Activated CD8-positive, alpha-beta memory T cell treated with anti-CD3 and anti-CD28 coated beads, Interleukin-2, amount 10 ng/mL, durations not matched to agents 7 days and 5 days (primary cell): ENCODE results near the gene POLDIP2. TPM values are rescaled to one million over a fixed set of nuclear protein-coding genes. Genes with fewer than 3 reads are reported as not detected.

Experiments used
- ATAC-seq: fragments of 150-1000 bp; cut with Tn5 transposase; one replicate; pipeline ENCODE4 v1.10.0; 2021; ENCODE audit warnings: moderate library complexity
- CTCF ChIA-PET: fragments of 350-600 bp; sonication (Branson Sonifier 250); formaldehyde crosslinking; loops from one replicate; lab custom pipeline; 2021; ENCODE audit warnings: antibody characterized with exemption; lab: Charles Lee
- DNase-seq: peaks from one replicate; pipeline ENCODE4 v3.0.0-alpha.2; 2020
- H3K27ac Mint-ChIP-seq: one replicate; pipeline ENCODE4 v1.8.0; 2021; ENCODE audit warnings: mild to moderate bottlenecking, mixed read lengths
- H3K27me3 Mint-ChIP-seq: one replicate; pipeline ENCODE4 v1.8.0; 2021; ENCODE audit warnings: mixed read lengths
- H3K36me3 Mint-ChIP-seq: one replicate; pipeline ENCODE4 v1.8.0; 2021; ENCODE audit warnings: mild to moderate bottlenecking, mixed read lengths
- H3K4me1 Mint-ChIP-seq: one replicate; pipeline ENCODE4 v1.8.0; 2021; ENCODE audit warnings: mixed read lengths
- H3K4me3 Mint-ChIP-seq: one replicate; pipeline ENCODE4 v1.8.0; 2021; ENCODE audit warnings: mild to moderate bottlenecking, moderate library complexity, mixed read lengths
- H3K9me3 Mint-ChIP-seq: one replicate; pipeline ENCODE4 v1.8.0; 2022; ENCODE audit warnings: low read depth, mixed read lengths
- total RNA-seq, 2 experiments: library from RNA; stranded (reverse); gene quantifications; one replicate each; pipeline ENCODE4 v1.2.3, GENCODE V29; 2021

The POLDIP2 gene
- total RNA-seq, 2 experiments from 2014 or later, result 68.6 to 83.5 TPM

DNA sequence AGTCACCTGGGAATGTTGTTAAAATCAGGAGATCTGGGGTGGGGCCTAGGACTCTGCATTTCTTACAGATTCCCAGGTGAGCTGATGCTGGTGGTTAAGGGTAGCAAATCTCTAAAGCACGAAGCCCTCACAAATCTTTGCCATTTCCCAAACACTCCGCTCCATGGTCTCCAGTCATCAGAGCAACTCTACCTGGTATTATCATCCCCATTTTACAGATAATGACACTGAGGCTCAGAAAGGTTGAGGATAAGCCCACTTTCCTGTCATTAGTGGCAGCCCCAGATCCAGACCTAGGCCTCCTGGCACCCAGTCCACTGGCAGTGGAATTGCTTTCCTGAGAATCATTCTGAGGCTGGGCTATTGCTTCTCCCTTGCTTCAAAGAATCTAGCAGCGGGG lies 39.9 kb upstream of the POLDIP2 start:
- H3K27ac Mint-ChIP-seq, result no peak overlapping the region
- CTCF ChIA-PET, result interaction anchor here (1.5 to 2.1 kb wide), 2 partner anchors 12 to 19 kb away, joined by 3 to 8 read pairs; no protein-coding TSS in a partner anchor

DNA sequence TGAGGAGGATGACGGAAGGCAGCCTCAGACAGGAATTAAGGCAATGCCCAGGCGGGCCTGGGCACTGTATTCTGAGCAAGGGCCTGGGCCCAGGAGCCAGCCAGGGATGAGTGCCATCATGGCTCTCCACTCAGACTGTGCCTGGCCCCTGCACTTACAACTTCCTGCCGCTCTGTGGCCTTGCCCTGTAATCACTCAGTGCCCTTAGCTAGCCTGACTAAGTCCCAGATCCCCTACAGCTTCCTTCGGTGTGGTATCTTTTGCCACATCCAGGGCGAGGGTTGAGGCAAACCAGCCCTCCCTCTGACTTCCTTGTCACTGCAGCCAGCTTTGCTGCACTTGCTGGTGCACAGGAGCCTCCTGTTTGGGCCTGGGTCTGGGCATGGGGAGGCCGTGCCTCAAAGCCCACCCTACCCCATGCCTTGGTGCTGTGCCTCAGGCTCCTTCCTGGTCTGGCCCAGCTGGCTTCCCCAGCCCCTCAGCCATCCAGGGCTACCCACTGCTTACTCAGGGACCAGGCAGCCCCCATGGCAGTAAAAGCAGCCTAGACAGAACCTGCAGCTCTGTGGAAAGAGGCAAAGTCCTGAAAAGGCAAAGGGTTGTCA lies 39.4 kb upstream of the POLDIP2 start:
- peak; percentile 49 for DNase-seq
- peak; percentile 47 for ATAC-seq
- Mint-ChIP-seq H3K27ac (peak overlapping the region; percentile 41), H3K4me3 (no peak overlapping the region), H3K9me3 (no peaks in the 10 kb centered on the region), H3K4me1 (peaks cover 17% of the 10 kb centered on the region), H3K27me3 (no peaks in the 10 kb centered on the region), H3K36me3 (peaks cover 5% of the 10 kb centered on the region)
- CTCF ChIA-PET, result interaction anchor here (1.5 to 2.1 kb wide), 2 partner anchors 12 to 20 kb away, joined by 3 to 8 read pairs; no protein-coding TSS in a partner anchor

More for the DNA sequence above, 39.9 kb upstream of the POLDIP2 start:
- Mint-ChIP-seq H3K9me3 (no peaks in the 10 kb centered on the region), H3K4me3 (no peak overlapping the region), H3K36me3 (peaks cover 5% of the 10 kb centered on the region), H3K27me3 (no peaks in the 10 kb centered on the region), H3K4me1 (peaks cover 22% of the 10 kb centered on the region)
- DNase-seq (no peak), ATAC-seq (no peak)

DNA sequence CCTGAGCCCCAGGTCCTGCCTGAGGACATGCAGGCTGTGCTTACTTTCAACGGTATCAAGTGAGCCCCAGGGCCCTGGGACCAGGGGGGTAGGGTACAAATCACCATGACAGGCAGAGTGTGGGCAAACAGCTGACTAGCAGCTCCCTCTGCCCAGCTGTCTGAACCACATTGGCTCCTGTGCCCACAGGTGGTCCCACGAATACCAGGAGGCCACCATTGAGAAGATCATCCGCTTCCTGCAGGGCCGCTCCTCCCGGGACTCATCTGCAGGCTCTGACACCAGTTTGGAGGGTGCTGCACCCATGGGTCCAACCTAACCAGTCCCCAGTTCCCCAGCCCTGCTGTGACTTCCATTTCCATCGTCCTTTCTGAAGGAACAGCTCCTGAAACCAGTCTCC lies 38.6 kb upstream of the POLDIP2 start:
- no peak overlapping the region for H3K27ac Mint-ChIP-seq
- H3K9me3 Mint-ChIP-seq, result no peaks in the 10 kb centered on the region
- H3K4me3 Mint-ChIP-seq, result no peak overlapping the region
- no peak for ATAC-seq
- CTCF ChIA-PET, result interaction anchor here (2.1 kb wide), 1 partner anchor 20 kb away, joined by 8 read pairs; no protein-coding TSS in a partner anchor
- H3K36me3 Mint-ChIP-seq, result peaks cover 8% of the 10 kb centered on the region
- DNase-seq, result no peak
- no peaks in the 10 kb centered on the region for H3K27me3 Mint-ChIP-seq
- peaks cover 13% of the 10 kb centered on the region for H3K4me1 Mint-ChIP-seq

DNA sequence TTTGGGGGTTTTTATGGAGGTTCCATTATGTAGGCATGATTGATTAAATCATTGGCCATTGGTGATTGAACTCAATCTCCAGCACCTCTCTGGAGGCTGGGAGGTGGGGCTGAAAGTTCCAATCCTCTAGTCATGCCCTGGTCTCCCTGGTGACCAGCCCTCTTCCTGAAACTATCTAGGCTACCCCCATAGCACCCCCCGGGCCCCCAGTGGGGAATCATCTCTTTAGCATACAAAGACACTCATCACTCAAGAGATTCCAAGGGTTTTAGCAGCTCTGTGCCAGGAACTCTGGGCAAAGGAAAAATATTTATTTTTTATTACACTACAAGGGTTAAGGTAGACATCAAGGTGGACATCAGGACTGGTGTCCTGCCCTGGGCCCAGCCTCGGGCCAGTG lies 38.1 kb upstream of the POLDIP2 start:
- DNase-seq (no peak), ATAC-seq (no peak)
- Mint-ChIP-seq H3K27ac (no peak overlapping the region), H3K9me3 (no peaks in the 10 kb centered on the region), H3K4me3 (no peak overlapping the region), H3K36me3 (peaks cover 10% of the 10 kb centered on the region), H3K27me3 (no peaks in the 10 kb centered on the region), H3K4me1 (peaks cover 13% of the 10 kb centered on the region)
- CTCF ChIA-PET, result interaction anchor here (2.1 kb wide), 1 partner anchor 21 kb away, joined by 8 read pairs; no protein-coding TSS in a partner anchor

DNA sequence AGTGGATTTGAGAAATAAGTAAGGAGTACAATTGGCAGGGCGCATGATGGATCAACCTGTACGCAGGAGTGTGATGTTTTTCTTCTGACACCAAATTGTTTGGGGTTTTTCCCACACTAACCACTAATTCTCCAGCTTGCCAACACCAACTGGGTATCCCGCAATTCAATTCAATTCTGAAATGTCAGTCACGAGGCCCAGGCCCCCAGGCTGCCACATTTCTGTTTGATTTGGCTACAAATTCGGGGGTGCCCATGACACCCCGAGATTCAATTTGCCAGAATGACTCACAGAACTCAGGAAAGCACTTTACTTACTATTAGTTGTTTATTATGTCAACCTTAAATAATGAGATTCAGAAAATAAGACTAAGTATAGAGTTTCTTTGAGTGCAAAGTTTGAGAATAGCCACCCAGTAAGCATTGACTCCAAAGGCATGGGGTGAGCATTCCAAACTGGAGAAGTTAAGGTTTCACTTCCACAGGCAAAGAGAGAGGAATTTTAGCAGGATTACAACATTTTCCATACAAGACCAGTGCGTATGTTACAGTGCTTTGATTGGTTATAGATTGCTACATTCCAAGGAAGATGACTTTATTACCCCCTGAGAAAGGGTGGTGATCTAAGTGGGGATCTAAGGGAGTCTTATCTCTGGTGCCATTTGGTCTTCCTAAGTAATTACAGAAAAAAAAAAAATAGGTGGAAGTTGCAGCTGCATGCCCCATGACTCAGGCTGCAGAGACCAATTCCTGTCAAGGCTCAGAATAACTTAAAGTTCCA lies 37.2 kb upstream of the POLDIP2 start:
- ATAC-seq, result no peak
- H3K27ac Mint-ChIP-seq, result no peak overlapping the region

DNA sequence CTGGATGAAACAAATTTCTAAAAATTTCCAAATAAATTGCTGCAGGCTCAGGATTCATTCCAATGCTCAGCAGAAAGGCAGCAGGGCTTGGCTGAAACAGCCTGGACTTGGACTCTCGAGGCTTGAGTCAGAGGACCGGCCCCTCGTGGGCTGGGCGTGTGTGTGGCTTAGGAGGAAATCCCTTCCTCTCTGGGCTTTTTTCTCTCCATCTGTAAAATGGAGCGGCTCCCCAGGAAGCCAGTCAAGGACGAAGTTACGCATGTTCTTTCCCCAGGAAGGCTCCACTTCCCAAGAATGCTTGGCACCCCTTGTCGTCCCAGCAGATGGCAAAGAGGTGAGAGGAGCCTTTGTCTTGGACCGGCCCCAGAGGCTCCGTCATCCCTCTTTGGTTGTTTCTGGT lies 35.2 kb upstream of the POLDIP2 start:
- no peak overlapping the region for H3K27ac Mint-ChIP-seq
- peaks cover 13% of the 10 kb centered on the region for H3K4me1 Mint-ChIP-seq
- H3K4me3 Mint-ChIP-seq, result no peak overlapping the region
- no peak for ATAC-seq
- CTCF ChIA-PET, result no interaction called here
- H3K27me3 Mint-ChIP-seq, result no peaks in the 10 kb centered on the region
- H3K36me3 Mint-ChIP-seq, result peaks cover 23% of the 10 kb centered on the region
- no peak for DNase-seq
- no peaks in the 10 kb centered on the region for H3K9me3 Mint-ChIP-seq

More for the DNA sequence above, 37.2 kb upstream of the POLDIP2 start:
- H3K27me3 Mint-ChIP-seq, result no peaks in the 10 kb centered on the region
- DNase-seq, result no peak
- H3K9me3 Mint-ChIP-seq, result no peaks in the 10 kb centered on the region
- H3K4me1 Mint-ChIP-seq, result peaks cover 13% of the 10 kb centered on the region
- CTCF ChIA-PET, result interaction anchor here (0.6 kb wide), 1 partner anchor 34 kb away, joined by 3 read pairs; no protein-coding TSS in a partner anchor
- no peak overlapping the region for H3K4me3 Mint-ChIP-seq
- peaks cover 18% of the 10 kb centered on the region for H3K36me3 Mint-ChIP-seq

DNA sequence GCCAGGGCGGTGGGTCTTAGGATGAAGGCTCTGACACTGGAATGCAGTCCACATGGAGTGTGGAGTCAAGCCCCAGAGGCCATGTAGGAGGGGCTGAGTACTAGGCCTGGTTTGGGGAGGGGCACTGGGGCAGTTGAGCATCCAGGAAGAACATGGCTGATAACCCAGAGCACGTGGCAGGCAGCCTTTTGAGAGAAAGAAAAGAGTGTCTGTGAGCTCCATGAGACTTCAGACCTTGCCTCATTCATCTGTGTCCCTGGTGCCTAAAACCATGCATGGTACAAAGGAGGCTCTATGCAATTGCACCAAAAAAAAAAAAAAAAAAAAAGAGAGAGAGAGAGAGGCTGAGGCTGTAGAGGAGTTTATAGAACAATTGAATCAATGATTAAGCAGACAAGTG lies 34.1 kb upstream of the POLDIP2 start:
- ATAC-seq (no peak), DNase-seq (no peak)
- Mint-ChIP-seq H3K27me3 (no peaks in the 10 kb centered on the region), H3K27ac (no peak overlapping the region), H3K4me1 (peaks cover 6% of the 10 kb centered on the region), H3K9me3 (no peaks in the 10 kb centered on the region), H3K4me3 (no peak overlapping the region), H3K36me3 (peaks cover 23% of the 10 kb centered on the region)
- CTCF ChIA-PET, result no interaction called here

DNA sequence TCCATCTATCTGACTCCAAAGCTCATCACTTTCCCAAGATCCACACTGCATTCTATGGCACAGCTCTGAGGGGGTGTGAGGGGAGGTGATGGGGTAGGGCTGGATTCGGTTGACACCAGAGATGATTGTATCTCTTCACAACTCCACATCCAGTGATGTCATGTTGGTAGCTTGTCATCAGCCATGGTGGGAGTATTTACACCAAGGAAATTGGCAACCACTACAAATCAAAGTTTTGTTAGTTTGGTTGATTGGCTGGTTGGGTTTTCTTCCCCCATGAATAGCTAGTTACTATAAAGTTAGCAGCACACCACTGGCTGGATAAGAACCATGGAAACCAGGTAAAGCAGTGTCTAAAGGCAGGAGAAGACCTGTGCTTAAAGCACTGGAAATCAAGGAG lies 33.7 kb upstream of the POLDIP2 start:
- no peaks in the 10 kb centered on the region for H3K27me3 Mint-ChIP-seq
- ATAC-seq (no peak), DNase-seq (no peak)
- H3K36me3 Mint-ChIP-seq, result peaks cover 23% of the 10 kb centered on the region
- H3K4me1 Mint-ChIP-seq, result peaks cover 4% of the 10 kb centered on the region
- no peak overlapping the region for H3K27ac Mint-ChIP-seq
- H3K9me3 Mint-ChIP-seq, result no peaks in the 10 kb centered on the region
- no peak overlapping the region for H3K4me3 Mint-ChIP-seq
- CTCF ChIA-PET, result no interaction called here

DNA sequence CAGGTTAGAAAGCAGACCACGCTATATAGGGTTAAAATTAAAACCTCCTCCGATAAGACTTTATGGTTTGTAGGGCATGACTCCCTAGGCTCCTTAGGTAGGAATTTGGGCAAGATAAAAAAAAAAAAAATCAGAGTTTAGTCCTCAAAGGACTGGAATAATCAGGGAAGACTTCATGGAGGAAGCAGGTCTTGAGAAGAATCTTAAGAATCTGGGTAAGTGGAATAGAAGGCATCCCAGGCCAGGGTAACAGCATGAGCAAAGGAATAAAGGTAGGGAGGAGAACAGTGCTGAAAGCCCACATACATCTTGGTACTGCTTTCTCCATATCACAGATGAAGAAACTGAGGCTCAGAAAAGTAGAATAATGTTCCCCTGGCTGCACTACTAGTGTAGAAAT lies 33.2 kb upstream of the POLDIP2 start:
- ATAC-seq (no peak), DNase-seq (no peak)
- Mint-ChIP-seq H3K27me3 (no peaks in the 10 kb centered on the region), H3K27ac (no peak overlapping the region), H3K4me1 (peaks cover 2% of the 10 kb centered on the region), H3K4me3 (no peak overlapping the region), H3K36me3 (peaks cover 23% of the 10 kb centered on the region), H3K9me3 (no peaks in the 10 kb centered on the region)
- CTCF ChIA-PET, result no interaction called here

DNA sequence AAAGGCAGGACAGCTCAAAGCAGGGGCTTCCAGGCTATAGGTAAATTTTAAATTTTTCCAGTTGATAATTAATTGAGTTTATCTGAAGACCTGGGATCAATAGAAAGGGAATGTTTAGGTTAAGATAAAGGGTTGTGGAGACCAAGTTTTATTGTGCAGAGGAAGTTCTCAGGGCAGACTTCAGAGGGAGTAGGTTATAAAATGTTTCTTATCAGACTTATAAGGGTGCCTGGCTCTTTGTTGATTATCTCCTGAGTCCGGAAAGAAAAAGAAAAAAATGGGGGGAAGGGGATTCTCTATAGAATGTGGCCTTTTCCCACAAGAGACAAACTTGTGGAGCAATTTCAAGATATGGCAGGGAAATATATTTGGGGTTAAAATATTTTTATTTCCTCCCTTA lies 32.8 kb upstream of the POLDIP2 start:
- CTCF ChIA-PET, result no interaction called here
- Mint-ChIP-seq H3K9me3 (no peaks in the 10 kb centered on the region), H3K27ac (no peak overlapping the region), H3K27me3 (no peaks in the 10 kb centered on the region), H3K4me3 (no peak overlapping the region), H3K4me1 (peaks cover 6% of the 10 kb centered on the region), H3K36me3 (peaks cover 23% of the 10 kb centered on the region)
- no peak for DNase-seq
- ATAC-seq, result no peak

DNA sequence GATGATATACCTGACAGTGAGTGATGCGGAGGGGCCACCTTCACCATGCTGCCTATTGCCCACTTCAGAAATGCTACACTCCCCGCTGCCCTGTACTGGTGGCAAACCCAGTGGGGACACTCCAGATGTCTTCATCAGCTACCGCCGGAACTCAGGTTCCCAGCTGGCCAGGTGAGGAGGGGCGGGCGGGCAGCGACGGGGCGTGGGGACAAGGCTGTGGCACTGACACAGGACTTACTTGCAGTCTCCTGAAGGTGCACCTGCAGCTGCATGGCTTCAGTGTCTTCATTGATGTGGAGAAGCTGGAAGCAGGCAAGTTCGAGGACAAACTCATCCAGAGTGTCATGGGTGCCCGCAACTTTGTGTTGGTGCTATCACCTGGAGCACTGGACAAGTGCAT lies 30.8 kb upstream of the POLDIP2 start:
- H3K27ac Mint-ChIP-seq, result no peak overlapping the region
- H3K4me1 Mint-ChIP-seq, result peaks cover 15% of the 10 kb centered on the region
- ATAC-seq (no peak), DNase-seq (no peak)
- no peaks in the 10 kb centered on the region for H3K27me3 Mint-ChIP-seq
- peaks cover 18% of the 10 kb centered on the region for H3K36me3 Mint-ChIP-seq
- CTCF ChIA-PET, result no interaction called here
- H3K9me3 Mint-ChIP-seq, result no peaks in the 10 kb centered on the region
- H3K4me3 Mint-ChIP-seq, result no peak overlapping the region

DNA sequence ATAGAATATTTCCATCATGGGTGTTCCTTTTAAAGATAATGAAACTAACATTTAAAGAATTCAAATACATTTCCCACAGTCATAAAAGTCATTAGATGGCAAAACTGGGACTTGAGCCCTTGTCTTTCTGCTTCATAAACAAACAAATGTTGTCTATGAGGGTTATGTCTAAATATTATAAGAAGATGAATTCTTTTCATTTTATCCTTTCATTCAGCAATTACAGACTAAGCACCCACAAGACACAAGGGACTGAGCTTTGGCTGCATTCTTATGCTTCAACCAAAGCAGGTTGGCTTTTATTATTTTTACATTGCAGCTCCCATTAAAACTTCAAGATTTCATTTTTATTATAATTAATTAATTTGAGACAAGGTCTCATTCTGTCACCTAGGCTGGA lies 29.1 kb upstream of the POLDIP2 start:
- Mint-ChIP-seq H3K9me3 (no peaks in the 10 kb centered on the region), H3K27ac (no peak overlapping the region), H3K4me1 (peaks cover 15% of the 10 kb centered on the region), H3K36me3 (peaks cover 22% of the 10 kb centered on the region), H3K4me3 (no peak overlapping the region), H3K27me3 (no peaks in the 10 kb centered on the region)
- ATAC-seq (no peak), DNase-seq (no peak)
- CTCF ChIA-PET, result interaction anchor here (0.7 to 3.0 kb wide), 2 partner anchors 15 to 30 kb away, joined by 3 to 17 read pairs; partner anchors contain the start of gene SARM1

DNA sequence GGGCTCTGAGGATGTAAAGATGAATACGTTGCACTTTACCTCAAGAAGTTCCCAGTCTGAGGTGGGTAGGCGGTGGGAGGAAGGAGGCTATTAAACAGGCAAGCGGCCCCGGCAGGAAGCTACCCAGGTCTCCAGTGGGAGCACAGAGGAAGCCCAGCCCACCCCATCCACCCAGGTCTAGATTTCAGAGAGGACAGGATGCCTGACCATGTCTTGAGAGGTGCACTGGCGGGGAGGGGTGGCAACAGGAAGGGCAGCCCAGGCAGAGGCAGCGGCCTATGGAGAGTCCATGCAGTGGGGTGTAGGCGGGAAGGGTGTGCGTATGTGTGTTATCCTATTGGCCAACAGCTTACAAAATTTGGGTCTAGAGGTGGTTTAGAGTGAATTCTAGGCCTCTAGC lies 28.1 kb upstream of the POLDIP2 start:
- Mint-ChIP-seq H3K27ac (peak overlapping the region; percentile 54), H3K4me1 (peaks cover 19% of the 10 kb centered on the region), H3K36me3 (peaks cover 16% of the 10 kb centered on the region), H3K9me3 (no peaks in the 10 kb centered on the region), H3K27me3 (no peaks in the 10 kb centered on the region), H3K4me3 (peak overlapping the region; percentile 87)
- ATAC-seq (no peak), DNase-seq (peak; percentile 46)
- CTCF ChIA-PET, result interaction anchor here (1.6 to 3.0 kb wide), 3 partner anchors 12 to 31 kb away, joined by 4 to 17 read pairs (median 7); no protein-coding TSS in a partner anchor
